ENCODE results near the gene ASXL2.

ASXL2 gene

DNA sequence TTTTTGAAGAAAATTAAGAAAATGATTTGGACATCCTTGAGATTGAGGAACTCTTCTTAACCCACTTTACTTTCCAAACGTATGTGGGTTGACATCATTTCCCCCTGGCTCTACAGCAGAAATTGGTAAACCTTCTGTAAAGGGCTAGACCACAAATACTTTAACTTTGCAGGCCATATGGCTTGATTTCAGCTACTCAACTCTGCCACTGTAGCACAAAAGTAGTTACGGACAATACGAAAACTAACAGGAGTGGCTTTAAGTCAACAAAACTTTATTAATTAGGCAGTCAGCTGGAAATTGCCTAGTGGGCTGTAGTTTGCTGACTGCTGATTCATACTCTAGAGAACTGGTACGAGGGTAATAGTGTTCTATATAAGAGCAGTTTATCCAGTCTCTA, 121.8 kb downstream of the ASXL2 start:
- no peak overlapping the region for H3K4me3 Mint-ChIP-seq
- peak overlapping the region in 1 of 2 donors; percentile 65 for H3K27ac Mint-ChIP-seq
- DNase-seq, result no peak

DNA sequence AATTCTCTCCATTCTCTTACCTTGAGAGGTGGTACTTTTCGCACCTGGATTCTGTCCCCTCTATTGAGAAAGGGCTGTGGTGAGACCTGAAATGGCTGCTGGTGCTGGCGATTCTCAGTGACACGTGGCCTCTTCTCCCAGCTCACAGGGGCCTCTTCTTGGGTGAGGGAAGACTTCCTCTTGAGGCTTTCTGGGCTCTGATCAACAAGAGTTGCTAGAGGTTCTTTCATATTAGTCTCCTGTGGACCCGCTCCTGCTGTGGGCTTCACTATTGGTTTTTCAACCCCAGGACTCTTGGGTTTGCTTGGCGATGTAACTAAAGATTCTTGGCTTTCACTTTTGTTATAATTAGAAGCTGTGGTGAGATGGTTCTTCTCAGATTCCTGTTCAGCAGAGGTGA, 128.6 kb downstream of the ASXL2 start:
- Mint-ChIP-seq H3K4me3 (peak overlapping the region in 1 of 2 donors; percentile 4), H3K27me3 (no peaks in the 10 kb centered on the region), H3K9me3 (no peaks in the 10 kb centered on the region), H3K4me1 (ENCODE audit: low read depth in 2 of 2) (peaks cover 1 to 8% of the 10 kb centered on the region in 2 donors), H3K27ac (peak overlapping the region; percentile 32 to 87), H3K36me3 (ENCODE audit: insufficient read depth) (peaks cover 70% of the 10 kb centered on the region)
- no peak for DNase-seq
- no peak for ATAC-seq (replicated peaks)

More for the DNA sequence above, 121.8 kb downstream of the ASXL2 start:
- H3K4me1 Mint-ChIP-seq (ENCODE audit: low read depth in 2 of 2), result peaks cover 5% of the 10 kb centered on the region in 2 donors
- H3K36me3 Mint-ChIP-seq (ENCODE audit: insufficient read depth), result peaks cover 88% of the 10 kb centered on the region
- H3K9me3 Mint-ChIP-seq, result no peaks in the 10 kb centered on the region
- no peaks in the 10 kb centered on the region for H3K27me3 Mint-ChIP-seq
- no peak for ATAC-seq (replicated peaks)

DNA sequence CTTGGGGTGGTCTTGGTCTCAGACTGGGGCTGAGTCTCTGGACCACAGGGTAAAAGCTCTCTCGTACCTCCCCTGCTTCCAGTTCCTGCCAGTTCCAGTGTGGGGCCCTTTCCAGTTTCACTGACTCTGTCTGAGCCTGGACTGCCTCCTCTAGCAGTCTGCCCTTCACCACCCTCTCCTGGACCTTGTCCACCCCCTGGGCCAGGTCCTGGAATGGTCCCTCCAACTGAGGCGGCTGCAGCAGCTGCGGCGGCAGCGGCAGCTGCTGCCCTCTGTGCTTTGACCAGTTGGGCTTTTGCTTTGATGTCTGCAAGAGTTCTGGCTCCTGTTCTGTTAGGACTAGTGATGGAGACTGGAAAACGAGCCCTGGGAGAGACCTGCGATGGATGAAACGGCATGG, 134.2 kb downstream of the ASXL2 start:
- Mint-ChIP-seq H3K9me3 (no peaks in the 10 kb centered on the region), H3K27ac (peak overlapping the region; percentile 57 to 71), H3K4me1 (ENCODE audit: low read depth in 2 of 2) (peaks cover 10 to 28% of the 10 kb centered on the region in 2 donors), H3K27me3 (no peaks in the 10 kb centered on the region), H3K4me3 (no peak overlapping the region), H3K36me3 (ENCODE audit: insufficient read depth) (peaks cover 52% of the 10 kb centered on the region)
- DNase-seq (no peak), ATAC-seq (replicated peaks) (no peak)

DNA sequence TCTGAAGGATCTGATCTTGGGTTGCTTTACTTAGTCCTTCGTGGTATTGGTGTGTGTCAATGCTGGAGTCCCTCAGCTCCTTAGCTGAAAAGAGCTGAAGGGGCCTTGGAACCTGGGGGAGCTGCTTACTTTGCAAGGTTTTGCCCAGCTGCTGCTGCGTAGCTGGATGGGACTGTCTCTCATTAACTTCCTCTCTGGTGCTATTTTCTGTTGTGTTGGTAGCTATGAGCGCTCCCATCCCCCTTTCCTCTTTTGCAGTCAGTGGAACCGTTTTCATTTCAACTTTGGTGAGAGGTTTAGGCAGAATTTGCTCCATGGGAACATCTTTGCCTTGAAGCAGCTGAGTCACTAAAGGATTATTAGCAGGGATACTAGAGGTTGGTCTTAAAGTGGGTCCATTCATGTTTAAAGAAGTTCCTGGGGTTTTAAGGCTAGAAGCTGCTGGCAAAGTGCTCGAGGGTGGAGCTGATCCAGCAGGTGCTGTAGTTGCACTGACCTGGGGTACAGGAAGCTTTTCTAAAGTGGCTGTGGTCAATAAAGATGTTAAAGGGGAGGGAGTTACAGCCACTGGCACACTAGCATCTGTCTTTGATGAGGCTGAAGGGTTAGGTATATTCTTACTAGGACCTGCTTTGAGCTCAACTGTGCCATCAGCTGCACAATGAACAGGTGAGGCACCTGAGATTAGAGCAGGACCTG, 135.0 kb downstream of the ASXL2 start:
- peak; percentile 49 for ATAC-seq (replicated peaks)
- peak overlapping the region; percentile 57 to 71 for H3K27ac Mint-ChIP-seq
- no peak for DNase-seq
- H3K4me3 Mint-ChIP-seq, result peak overlapping the region; percentile 1 to 35
- no peaks in the 10 kb centered on the region for H3K27me3 Mint-ChIP-seq
- no peaks in the 10 kb centered on the region for H3K9me3 Mint-ChIP-seq
- H3K36me3 Mint-ChIP-seq (ENCODE audit: insufficient read depth), result peaks cover 52% of the 10 kb centered on the region
- peaks cover 10 to 28% of the 10 kb centered on the region in 2 donors for H3K4me1 Mint-ChIP-seq (ENCODE audit: low read depth in 2 of 2)

DNA sequence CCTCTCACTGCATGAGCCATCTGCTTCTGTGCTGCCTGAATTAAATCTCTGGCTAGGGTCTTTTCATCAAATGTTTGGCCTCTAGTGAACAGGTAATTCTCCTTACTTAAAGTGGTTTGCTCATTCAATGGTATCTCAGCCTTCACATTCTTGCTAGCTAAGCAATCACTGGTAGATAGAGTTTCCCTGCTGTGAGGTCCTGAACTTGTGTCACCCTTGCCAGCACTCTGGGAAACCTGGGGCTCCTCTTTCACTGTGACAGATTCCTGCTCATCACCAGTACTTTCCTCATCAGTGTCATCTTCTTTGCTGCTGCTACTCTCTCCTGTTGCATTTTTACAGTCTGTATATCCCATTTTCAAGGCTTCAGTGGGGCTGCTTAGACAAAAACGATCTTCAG, 135.8 kb downstream of the ASXL2 start:
- Mint-ChIP-seq H3K9me3 (no peaks in the 10 kb centered on the region), H3K4me1 (ENCODE audit: low read depth in 2 of 2) (peaks cover 10 to 28% of the 10 kb centered on the region in 2 donors), H3K27me3 (no peaks in the 10 kb centered on the region), H3K27ac (peak overlapping the region; percentile 57 to 71), H3K36me3 (ENCODE audit: insufficient read depth) (peaks cover 44% of the 10 kb centered on the region), H3K4me3 (no peak overlapping the region)
- DNase-seq (no peak), ATAC-seq (replicated peaks) (no peak)

DNA sequence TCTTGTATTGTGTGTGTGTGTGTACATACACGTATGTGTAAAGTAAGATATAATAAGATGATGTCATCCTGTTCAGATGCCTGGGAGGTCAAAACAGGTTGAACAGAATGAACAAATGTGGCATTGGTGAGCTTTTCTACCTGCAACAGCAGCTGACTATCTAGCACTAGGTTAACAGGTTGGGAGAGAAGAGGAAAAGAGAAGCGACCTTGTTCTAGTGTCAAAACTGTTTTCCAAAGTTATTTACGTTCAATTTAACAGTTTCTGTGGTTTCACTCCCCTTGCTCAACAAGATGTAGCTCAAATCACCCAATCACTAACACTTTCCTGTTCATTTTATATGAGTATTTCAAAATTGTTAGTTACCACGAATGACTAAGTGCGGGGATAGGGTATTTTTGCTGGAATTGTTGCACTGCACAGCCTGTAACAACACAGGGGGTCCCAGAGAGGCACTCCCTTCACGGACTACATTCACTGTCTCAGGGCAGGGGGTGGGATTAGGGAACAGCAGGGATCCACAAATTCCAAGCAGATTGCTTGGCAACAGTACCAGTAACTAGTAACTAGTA, 137.4 kb downstream of the ASXL2 start:
- no peaks in the 10 kb centered on the region for H3K27me3 Mint-ChIP-seq
- no peak for DNase-seq

DNA sequence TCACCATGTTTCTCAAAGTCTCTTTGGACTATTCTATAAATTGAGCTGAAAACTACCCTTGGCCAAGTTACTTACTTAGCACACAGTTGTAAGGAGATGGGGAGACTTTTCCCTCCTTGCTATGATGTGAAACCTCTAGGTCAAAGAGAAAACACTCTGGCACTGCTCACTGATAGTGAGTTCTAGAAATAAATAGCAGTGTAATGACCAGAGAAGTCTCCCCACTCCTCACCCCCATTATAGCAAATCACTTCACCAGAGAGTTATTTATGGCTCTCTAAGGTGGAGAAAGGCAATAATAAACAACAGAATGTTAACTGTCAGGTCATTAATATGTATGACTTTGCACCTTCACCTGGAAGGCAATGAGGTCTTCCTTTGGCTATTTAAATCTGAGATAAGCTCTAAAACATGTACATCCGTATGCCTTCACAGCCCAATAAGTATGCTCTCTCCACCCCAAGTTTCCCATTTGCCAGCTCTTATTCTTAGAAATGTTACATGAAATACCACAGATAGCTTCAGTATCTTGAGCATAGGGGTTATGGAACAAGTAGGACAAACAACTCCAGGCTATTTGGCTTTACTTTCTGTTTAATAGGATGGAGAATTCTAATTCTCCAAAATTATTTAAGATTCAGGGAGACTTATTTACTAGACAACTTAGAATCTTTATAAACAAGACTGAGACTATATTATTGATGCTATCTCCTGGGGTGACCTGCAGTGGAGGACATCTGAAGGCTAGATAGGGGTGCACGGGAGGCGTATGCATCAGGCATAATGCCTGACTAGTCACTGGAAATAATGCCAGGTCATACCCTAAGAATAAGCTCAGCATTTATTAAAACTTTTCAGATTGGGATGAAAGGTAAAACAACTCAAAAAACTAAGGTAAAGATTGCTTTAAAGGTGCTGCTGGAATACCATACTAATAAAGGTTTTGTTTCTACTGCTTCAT, 139.6 kb downstream of the ASXL2 start:
- Mint-ChIP-seq H3K9me3 (no peaks in the 10 kb centered on the region), H3K36me3 (ENCODE audit: insufficient read depth) (peaks cover 23% of the 10 kb centered on the region), H3K27me3 (no peaks in the 10 kb centered on the region), H3K4me1 (ENCODE audit: low read depth in 2 of 2) (peaks cover 10 to 20% of the 10 kb centered on the region in 2 donors), H3K4me3 (no peak overlapping the region), H3K27ac (peak overlapping the region in 1 of 2 donors; percentile 81)
- ATAC-seq (replicated peaks) (no peak), DNase-seq (no peak)

More for the DNA sequence above, 137.4 kb downstream of the ASXL2 start:
- peak overlapping the region in 1 of 2 donors; percentile 86 for H3K27ac Mint-ChIP-seq
- peaks cover 10 to 28% of the 10 kb centered on the region in 2 donors for H3K4me1 Mint-ChIP-seq (ENCODE audit: low read depth in 2 of 2)
- H3K36me3 Mint-ChIP-seq (ENCODE audit: insufficient read depth), result peaks cover 38% of the 10 kb centered on the region
- no peak overlapping the region for H3K4me3 Mint-ChIP-seq
- ATAC-seq (replicated peaks), result no peak
- H3K9me3 Mint-ChIP-seq, result no peaks in the 10 kb centered on the region

DNA sequence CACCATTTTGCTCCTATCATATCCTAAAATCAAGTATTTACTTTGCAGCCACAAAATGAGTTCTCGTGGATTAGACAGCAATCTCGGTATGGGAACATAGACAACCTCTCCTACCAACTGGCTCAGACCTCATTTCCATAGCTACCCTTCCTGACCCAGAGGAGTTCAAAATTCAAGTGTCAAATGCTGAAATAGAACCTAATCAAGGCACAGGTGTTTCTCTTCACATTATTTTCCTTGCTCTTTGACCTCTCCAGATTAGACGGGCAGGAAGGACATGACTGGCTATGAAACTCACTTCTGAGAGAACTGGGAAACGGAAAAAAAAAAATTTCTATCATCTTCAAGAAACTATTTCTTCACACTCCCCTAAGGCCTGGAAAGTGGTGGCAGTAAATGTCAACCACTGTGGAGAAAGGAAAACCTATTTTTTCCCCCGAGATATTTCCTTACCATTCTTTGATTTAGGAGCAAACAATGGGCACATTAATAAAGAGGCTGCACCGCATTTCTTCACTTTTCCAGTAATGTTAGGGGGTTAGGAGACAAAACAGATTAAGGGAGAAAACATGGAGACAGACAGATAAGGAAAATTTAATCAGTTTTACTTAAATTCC, 141.3 kb downstream of the ASXL2 start:
- H3K9me3 Mint-ChIP-seq, result no peaks in the 10 kb centered on the region
- peaks cover 13% of the 10 kb centered on the region for H3K36me3 Mint-ChIP-seq (ENCODE audit: insufficient read depth)
- ATAC-seq (replicated peaks) (no peak), DNase-seq (no peak)
- peak overlapping the region in 1 of 2 donors; percentile 54 for H3K27ac Mint-ChIP-seq
- no peaks in the 10 kb centered on the region for H3K27me3 Mint-ChIP-seq
- no peak overlapping the region for H3K4me3 Mint-ChIP-seq
- peaks cover 3 to 8% of the 10 kb centered on the region in 2 donors for H3K4me1 Mint-ChIP-seq (ENCODE audit: low read depth in 2 of 2)

DNA sequence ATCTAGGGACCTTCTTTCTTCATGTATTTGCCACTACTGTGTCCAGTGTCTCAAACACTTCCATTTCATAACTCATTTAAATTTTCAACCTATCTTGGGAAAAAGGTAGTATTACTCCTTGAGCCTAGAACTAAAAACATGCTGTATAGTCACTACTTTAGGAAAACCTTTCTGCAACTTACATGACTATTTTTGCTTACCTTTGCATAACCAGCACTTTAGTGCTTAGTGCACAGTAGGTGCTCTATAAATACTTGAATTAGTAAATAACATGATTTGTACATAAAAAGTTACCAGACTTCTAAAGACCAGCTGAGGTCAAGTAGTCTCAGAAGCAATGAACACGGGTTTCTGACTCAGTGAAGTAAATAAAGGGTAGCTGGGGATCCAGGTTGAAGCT, 142.5 kb downstream of the ASXL2 start:
- DNase-seq, result no peak
- Mint-ChIP-seq H3K27ac (peak overlapping the region; percentile 23 to 54), H3K9me3 (no peaks in the 10 kb centered on the region), H3K27me3 (no peaks in the 10 kb centered on the region), H3K4me1 (ENCODE audit: low read depth in 2 of 2) (peaks cover 3 to 8% of the 10 kb centered on the region in 2 donors), H3K4me3 (no peak overlapping the region), H3K36me3 (ENCODE audit: insufficient read depth) (peaks cover 4% of the 10 kb centered on the region)
- no peak for ATAC-seq (replicated peaks)

DNA sequence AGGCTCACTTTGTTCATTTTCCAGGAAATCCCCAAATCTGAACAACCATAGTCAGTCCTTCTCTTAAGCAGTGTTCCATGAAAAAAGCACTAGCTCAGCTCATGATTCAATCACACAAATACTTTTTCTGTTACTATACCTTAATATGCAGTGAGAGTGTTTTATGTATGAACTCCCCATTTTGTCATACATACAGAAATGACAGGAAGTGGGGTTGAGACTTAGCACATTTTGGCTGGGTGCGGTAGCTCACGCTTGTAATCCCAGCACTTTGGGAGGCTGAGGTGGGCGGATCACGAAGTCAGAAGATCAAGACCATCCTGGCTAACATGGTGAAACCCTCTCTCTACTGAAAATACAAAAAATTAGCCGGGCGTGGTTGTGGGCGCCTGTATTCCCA, 149.7 kb downstream of the ASXL2 start:
- ATAC-seq (replicated peaks) (no peak), DNase-seq (no peak)
- peaks cover 0 to 3% of the 10 kb centered on the region in 2 donors for H3K4me1 Mint-ChIP-seq (ENCODE audit: low read depth in 2 of 2)
- no peak overlapping the region for H3K27ac Mint-ChIP-seq
- H3K36me3 Mint-ChIP-seq (ENCODE audit: insufficient read depth), result no peaks in the 10 kb centered on the region
- no peak overlapping the region for H3K4me3 Mint-ChIP-seq
- peaks cover 0 to 9% of the 10 kb centered on the region in 2 donors for H3K27me3 Mint-ChIP-seq
- no peaks in the 10 kb centered on the region for H3K9me3 Mint-ChIP-seq

DNA sequence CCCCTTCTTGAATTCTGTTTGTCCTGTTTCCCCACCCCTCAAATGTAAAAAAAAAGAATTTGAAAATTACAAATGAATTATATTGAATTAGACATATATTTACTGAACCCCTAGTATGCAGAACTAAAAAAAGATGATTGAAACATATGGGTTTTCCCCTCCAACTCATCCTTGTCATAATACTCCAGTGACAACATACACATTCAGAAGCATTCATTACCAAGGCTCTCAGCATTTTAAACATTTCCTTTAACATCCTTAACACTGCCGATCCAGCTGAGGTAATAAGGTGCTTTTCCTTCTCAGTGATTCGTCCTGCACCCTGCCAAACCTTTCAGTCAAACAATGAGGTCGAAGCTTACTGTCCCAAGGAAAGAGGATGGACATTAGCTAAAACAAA, 151.8 kb downstream of the ASXL2 start:
- DNase-seq (no peak), ATAC-seq (replicated peaks) (no peak)
- peaks cover 0 to 3% of the 10 kb centered on the region in 2 donors for H3K4me1 Mint-ChIP-seq (ENCODE audit: low read depth in 2 of 2)
- H3K9me3 Mint-ChIP-seq, result no peaks in the 10 kb centered on the region
- H3K27me3 Mint-ChIP-seq, result peaks cover 0 to 9% of the 10 kb centered on the region in 2 donors
- no peak overlapping the region for H3K27ac Mint-ChIP-seq
- no peaks in the 10 kb centered on the region for H3K36me3 Mint-ChIP-seq (ENCODE audit: insufficient read depth)
- no peak overlapping the region for H3K4me3 Mint-ChIP-seq

DNA sequence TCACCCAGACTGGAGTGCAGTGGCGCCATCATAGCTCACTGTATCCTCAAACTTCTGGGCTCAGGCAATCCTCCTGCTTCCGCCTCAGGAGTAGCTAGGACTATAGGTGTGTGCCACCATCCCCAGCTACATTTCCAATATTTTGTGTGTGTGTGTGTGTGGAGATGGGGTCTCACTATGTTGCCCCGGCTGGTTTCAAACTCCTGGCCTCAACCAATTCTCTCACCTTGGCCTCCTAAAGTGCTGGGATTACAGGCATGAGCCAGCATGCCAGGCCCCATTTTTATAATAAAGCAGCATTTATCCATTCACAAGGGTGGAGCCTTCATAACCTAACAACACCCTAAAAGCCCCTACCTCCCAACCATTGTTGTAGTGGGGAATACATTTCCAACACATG, 152.4 kb downstream of the ASXL2 start:
- peaks cover 0 to 9% of the 10 kb centered on the region in 2 donors for H3K27me3 Mint-ChIP-seq
- DNase-seq, result no peak
- H3K9me3 Mint-ChIP-seq, result no peaks in the 10 kb centered on the region
- H3K36me3 Mint-ChIP-seq (ENCODE audit: insufficient read depth), result no peaks in the 10 kb centered on the region
- peaks cover 0 to 3% of the 10 kb centered on the region in 2 donors for H3K4me1 Mint-ChIP-seq (ENCODE audit: low read depth in 2 of 2)
- ATAC-seq (replicated peaks), result no peak
- no peak overlapping the region for H3K27ac Mint-ChIP-seq
- no peak overlapping the region for H3K4me3 Mint-ChIP-seq

DNA sequence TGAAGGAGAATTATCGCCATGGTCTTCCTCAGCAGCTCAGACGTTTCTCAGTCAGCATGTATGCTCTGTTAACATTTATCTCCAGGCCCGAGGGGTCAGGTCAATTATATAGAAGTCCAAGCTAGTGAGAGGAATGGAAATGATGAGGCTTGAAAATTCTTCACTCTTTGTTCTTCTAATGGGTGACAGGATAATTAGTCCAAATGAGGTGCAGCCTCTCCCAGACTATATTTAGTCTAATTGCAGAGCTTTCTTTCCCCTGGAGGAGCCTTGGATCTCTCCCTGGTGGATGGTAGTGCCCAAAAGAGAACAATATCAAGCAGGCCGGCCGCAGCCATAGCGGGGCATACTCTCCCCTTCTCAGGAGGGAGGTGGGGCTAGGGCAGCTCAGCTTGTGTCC, 153.5 kb downstream of the ASXL2 start:
- DNase-seq (no peak), ATAC-seq (replicated peaks) (no peak)
- Mint-ChIP-seq H3K9me3 (no peaks in the 10 kb centered on the region), H3K4me1 (ENCODE audit: low read depth in 2 of 2) (peaks cover 1 to 3% of the 10 kb centered on the region in 2 donors), H3K27ac (no peak overlapping the region), H3K4me3 (no peak overlapping the region), H3K27me3 (peaks cover 7 to 17% of the 10 kb centered on the region in 2 donors), H3K36me3 (ENCODE audit: insufficient read depth) (no peaks in the 10 kb centered on the region)

All from effector memory CD8-positive, alpha-beta T cell (primary cell).